ENCODE measurements around the gene RANBP17. TPM values are rescaled to one million over a fixed set of nuclear protein-coding genes. Genes with fewer than 3 reads are reported as not detected.

The RANBP17 gene
- total and polyA plus RNA-seq, 4 experiments from 2014 or later = not detected

- Histone ChIP-seq H3K4me3 (ENCODE audit: low read length in 2 of 2) (no peak overlapping the region), H3K27me3 (ENCODE audit: insufficient read depth, low read length) (no peaks in the 10 kb centered on the region), H3K27ac (ENCODE audit: low read depth, low read length) (no peak overlapping the region), H3K4me1 (ENCODE audit: insufficient read depth, low read length) (no peaks in the 10 kb centered on the region), H3K36me3 (ENCODE audit: insufficient read depth, low read length) (no peaks in the 10 kb centered on the region), H3K9me3 (ENCODE audit: control insufficient read depth in 1 of 2, low read length in 2 of 2) (no peaks in the 10 kb centered on the region)
- CTCF ChIA-PET (ENCODE audit: partially characterized antibody) = no interaction called here
- H3K27me3 Mint-ChIP-seq = peaks cover 6 to 11% of the 10 kb centered on the region in 2 donors
- H3K27ac Mint-ChIP-seq = no peak overlapping the region
- no peaks in the 10 kb centered on the region for H3K36me3 Mint-ChIP-seq
- DNase-seq = no peak
- intact Hi-C loops (cut with micrococcal nuclease) = no loop called here
- H3K9me3 Mint-ChIP-seq = no peaks in the 10 kb centered on the region
- H3K4me3 Mint-ChIP-seq = no peak overlapping the region
- POLR2A ChIA-PET (ENCODE audit: partially characterized antibody) = no interaction called here
- no peaks in the 10 kb centered on the region for H3K4me1 Mint-ChIP-seq
Observed at GRCh38 chr5:171192111-171192510, 330.3 kb downstream of the RANBP17 start.

GRCh38 chr5:171201310-171201709 lies 339.5 kb downstream of the RANBP17 start:
- no peak overlapping the region for H3K27ac ChIP-seq (ENCODE audit: low read depth, low read length)
- Mint-ChIP-seq H3K36me3 (no peaks in the 10 kb centered on the region), H3K9me3 (no peaks in the 10 kb centered on the region), H3K27ac (no peak overlapping the region), H3K4me1 (no peaks in the 10 kb centered on the region), H3K27me3 (peaks cover 4 to 10% of the 10 kb centered on the region in 2 donors), H3K4me3 (no peak overlapping the region)
- H3K4me1 ChIP-seq (ENCODE audit: insufficient read depth, low read length) = no peaks in the 10 kb centered on the region
- no peaks in the 10 kb centered on the region for H3K27me3 ChIP-seq (ENCODE audit: insufficient read depth, low read length)
- intact Hi-C loops (cut with micrococcal nuclease) = no loop called here
- H3K4me3 ChIP-seq (ENCODE audit: low read length in 2 of 2) = no peak overlapping the region
- H3K9me3 ChIP-seq (ENCODE audit: control insufficient read depth in 1 of 2, low read length in 2 of 2) = no peaks in the 10 kb centered on the region
- DNase-seq = no peak
- no peaks in the 10 kb centered on the region for H3K36me3 ChIP-seq (ENCODE audit: insufficient read depth, low read length)
- ChIA-PET POLR2A (ENCODE audit: partially characterized antibody) (no interaction called here), CTCF (ENCODE audit: partially characterized antibody) (no interaction called here)

GRCh38 chr5:171205375-171205774 lies 343.6 kb downstream of the RANBP17 start:
- Histone ChIP-seq H3K9me3 (ENCODE audit: control insufficient read depth in 1 of 2, low read length in 2 of 2) (no peaks in the 10 kb centered on the region), H3K27ac (ENCODE audit: low read depth, low read length) (no peak overlapping the region), H3K4me1 (ENCODE audit: insufficient read depth, low read length) (no peaks in the 10 kb centered on the region), H3K27me3 (ENCODE audit: insufficient read depth, low read length) (no peaks in the 10 kb centered on the region), H3K4me3 (ENCODE audit: low read length in 2 of 2) (no peak overlapping the region), H3K36me3 (ENCODE audit: insufficient read depth, low read length) (no peaks in the 10 kb centered on the region)
- no peaks in the 10 kb centered on the region for H3K36me3 Mint-ChIP-seq
- intact Hi-C loops (cut with micrococcal nuclease) = no loop called here
- no peak overlapping the region for H3K4me3 Mint-ChIP-seq
- no peak overlapping the region for H3K27ac Mint-ChIP-seq
- no peaks in the 10 kb centered on the region for H3K9me3 Mint-ChIP-seq
- ChIA-PET CTCF (ENCODE audit: partially characterized antibody) (interaction anchor here (1.0 to 1.4 kb wide), 2 partner anchors 10 to 12 kb away, joined by 3 to 9 read pairs; no protein-coding TSS in a partner anchor), POLR2A (ENCODE audit: partially characterized antibody) (interaction anchor here (0.8 kb wide), 1 partner anchor 52 kb away, joined by 4 read pairs; no protein-coding TSS in a partner anchor)
- H3K4me1 Mint-ChIP-seq = no peaks in the 10 kb centered on the region
- peaks cover 4 to 5% of the 10 kb centered on the region in 2 donors for H3K27me3 Mint-ChIP-seq
- no peak for DNase-seq

GRCh38 chr5:171207256-171207847 lies 345.5 kb downstream of the RANBP17 start:
- Mint-ChIP-seq H3K36me3 (no peaks in the 10 kb centered on the region), H3K4me1 (no peaks in the 10 kb centered on the region), H3K27ac (no peak overlapping the region), H3K27me3 (peaks cover 4 to 6% of the 10 kb centered on the region in 2 donors), H3K4me3 (no peak overlapping the region), H3K9me3 (no peaks in the 10 kb centered on the region)
- intact Hi-C loops (cut with micrococcal nuclease) = no loop called here
- Histone ChIP-seq H3K27me3 (ENCODE audit: insufficient read depth, low read length) (no peaks in the 10 kb centered on the region), H3K4me3 (ENCODE audit: low read length in 2 of 2) (no peak overlapping the region), H3K36me3 (ENCODE audit: insufficient read depth, low read length) (no peaks in the 10 kb centered on the region), H3K4me1 (ENCODE audit: insufficient read depth, low read length) (no peaks in the 10 kb centered on the region), H3K27ac (ENCODE audit: low read depth, low read length) (no peak overlapping the region), H3K9me3 (ENCODE audit: control insufficient read depth in 1 of 2, low read length in 2 of 2) (no peaks in the 10 kb centered on the region)
- POLR2A ChIA-PET (ENCODE audit: partially characterized antibody) = no interaction called here
- peak in 4 of 5 donors; percentile 15 to 29 (median 16) for DNase-seq
- CTCF ChIA-PET (ENCODE audit: partially characterized antibody) = interaction anchor here (1.0 to 1.8 kb wide), 6 partner anchors 8 to 569 kb away, joined by 3 to 6 read pairs (median 3); no protein-coding TSS in a partner anchor

- H3K36me3 Mint-ChIP-seq = no peaks in the 10 kb centered on the region
- ChIA-PET CTCF (ENCODE audit: partially characterized antibody) (no interaction called here), POLR2A (ENCODE audit: partially characterized antibody) (no interaction called here)
- intact Hi-C loops (cut with micrococcal nuclease) = no loop called here
- H3K27ac ChIP-seq (ENCODE audit: low read depth, low read length) = no peak overlapping the region
- no peak overlapping the region for H3K4me3 Mint-ChIP-seq
- H3K27ac Mint-ChIP-seq = no peak overlapping the region
- H3K4me3 ChIP-seq (ENCODE audit: low read length in 2 of 2) = no peak overlapping the region
- no peaks in the 10 kb centered on the region for H3K9me3 Mint-ChIP-seq
- H3K36me3 ChIP-seq (ENCODE audit: insufficient read depth, low read length) = no peaks in the 10 kb centered on the region
- no peaks in the 10 kb centered on the region for H3K4me1 ChIP-seq (ENCODE audit: insufficient read depth, low read length)
- H3K27me3 ChIP-seq (ENCODE audit: insufficient read depth, low read length) = no peaks in the 10 kb centered on the region
- no peaks in the 10 kb centered on the region for H3K9me3 ChIP-seq (ENCODE audit: control insufficient read depth in 1 of 2, low read length in 2 of 2)
- H3K4me1 Mint-ChIP-seq = peaks cover 2 to 8% (median 5%) of the 10 kb centered on the region in 4 donors
- DNase-seq = no peak
- H3K27me3 Mint-ChIP-seq = peaks cover 17 to 25% of the 10 kb centered on the region in 2 donors
Observed at GRCh38 chr5:171221916-171222315, 360.1 kb downstream of the RANBP17 start.

- no peaks in the 10 kb centered on the region for H3K27me3 ChIP-seq (ENCODE audit: insufficient read depth, low read length)
- no peak overlapping the region for H3K4me3 Mint-ChIP-seq
- no peak overlapping the region for H3K4me3 ChIP-seq (ENCODE audit: low read length in 2 of 2)
- CTCF ChIA-PET (ENCODE audit: partially characterized antibody) = no interaction called here
- H3K4me1 ChIP-seq (ENCODE audit: insufficient read depth, low read length) = no peaks in the 10 kb centered on the region
- H3K9me3 Mint-ChIP-seq = no peaks in the 10 kb centered on the region
- H3K4me1 Mint-ChIP-seq = peaks cover 0 to 8% (median 5%) of the 10 kb centered on the region in 4 donors
- H3K27ac Mint-ChIP-seq = no peak overlapping the region
- H3K27ac ChIP-seq (ENCODE audit: low read depth, low read length) = no peak overlapping the region
- POLR2A ChIA-PET (ENCODE audit: partially characterized antibody) = no interaction called here
- no peaks in the 10 kb centered on the region for H3K36me3 Mint-ChIP-seq
- intact Hi-C loops (cut with micrococcal nuclease) = no loop called here
- H3K9me3 ChIP-seq (ENCODE audit: control insufficient read depth in 1 of 2, low read length in 2 of 2) = no peaks in the 10 kb centered on the region
- DNase-seq = no peak
- H3K27me3 Mint-ChIP-seq = peaks cover 13 to 14% of the 10 kb centered on the region in 2 donors
- no peaks in the 10 kb centered on the region for H3K36me3 ChIP-seq (ENCODE audit: insufficient read depth, low read length)
Observed at GRCh38 chr5:171223927-171224326, 362.1 kb downstream of the RANBP17 start.

GRCh38 chr5:171226096-171226754 lies 364.4 kb downstream of the RANBP17 start:
- Mint-ChIP-seq H3K27me3 (peaks cover 8 to 9% of the 10 kb centered on the region in 2 donors), H3K4me1 (peaks cover 0 to 8% (median 5%) of the 10 kb centered on the region in 4 donors), H3K9me3 (no peaks in the 10 kb centered on the region), H3K4me3 (no peak overlapping the region), H3K36me3 (no peaks in the 10 kb centered on the region), H3K27ac (no peak overlapping the region)
- Histone ChIP-seq H3K4me1 (ENCODE audit: insufficient read depth, low read length) (no peaks in the 10 kb centered on the region), H3K27me3 (ENCODE audit: insufficient read depth, low read length) (no peaks in the 10 kb centered on the region), H3K4me3 (ENCODE audit: low read length in 2 of 2) (no peak overlapping the region), H3K27ac (ENCODE audit: low read depth, low read length) (no peak overlapping the region), H3K9me3 (ENCODE audit: control insufficient read depth in 1 of 2, low read length in 2 of 2) (no peaks in the 10 kb centered on the region), H3K36me3 (ENCODE audit: insufficient read depth, low read length) (no peaks in the 10 kb centered on the region)
- POLR2A ChIA-PET (ENCODE audit: partially characterized antibody) = no interaction called here
- no peak for DNase-seq
- intact Hi-C loops (cut with micrococcal nuclease) = no loop called here
- CTCF ChIA-PET (ENCODE audit: partially characterized antibody) = no interaction called here
